ENCODE data around the gene STMND1.

The STMND1 gene

DNA sequence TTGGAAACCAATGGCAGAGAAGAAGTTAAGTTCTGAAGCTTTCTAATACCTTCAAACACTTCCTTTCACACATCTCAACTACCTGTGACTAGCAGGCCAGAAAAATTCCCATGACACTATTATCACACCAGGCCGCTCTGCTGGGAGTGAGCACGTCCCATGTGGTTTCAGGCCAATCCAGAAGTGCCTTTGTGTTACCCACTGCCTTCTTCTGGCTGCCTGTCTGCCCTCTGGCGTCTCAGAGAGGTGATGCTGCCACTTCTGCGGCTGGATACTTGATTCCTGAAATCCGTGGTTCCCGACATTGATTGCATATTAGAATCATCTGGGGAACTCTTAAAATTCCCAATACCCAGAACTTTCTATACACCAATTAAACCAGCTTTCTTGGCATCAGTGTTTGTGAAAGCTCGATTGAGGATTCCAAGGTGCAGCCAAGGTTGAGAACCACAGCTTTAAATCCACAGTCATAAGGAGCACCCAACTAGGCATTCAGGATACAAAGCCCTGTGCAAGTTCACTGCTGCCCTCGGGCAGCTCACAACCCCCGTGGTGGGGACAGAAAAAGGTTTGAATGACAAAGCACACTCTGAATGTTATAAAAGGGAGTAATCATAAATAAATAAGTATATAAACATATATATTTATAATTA lies 65.6 kb downstream of the STMND1 start:
- no peak for DNase-seq

DNA sequence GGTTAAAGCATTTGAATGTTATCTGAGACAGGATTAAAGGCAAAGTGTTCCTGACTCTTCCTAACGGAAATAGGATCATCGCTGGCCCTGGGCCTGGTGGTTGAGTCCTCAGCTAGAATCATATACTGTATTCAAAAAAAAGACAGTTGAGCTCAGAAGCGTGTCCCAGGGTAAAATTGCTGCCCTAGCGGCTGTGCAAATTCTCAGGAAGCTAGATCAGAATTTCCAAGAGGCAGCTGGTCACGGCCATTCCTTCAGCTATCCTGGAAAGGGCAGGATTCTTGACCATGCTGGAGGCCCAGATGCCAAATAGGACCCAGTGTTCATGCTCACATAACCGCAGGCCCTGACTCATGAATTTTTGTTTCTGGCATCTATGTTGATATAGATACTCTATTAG lies 67.4 kb downstream of the STMND1 start:
- DNase-seq, result no peak

DNA sequence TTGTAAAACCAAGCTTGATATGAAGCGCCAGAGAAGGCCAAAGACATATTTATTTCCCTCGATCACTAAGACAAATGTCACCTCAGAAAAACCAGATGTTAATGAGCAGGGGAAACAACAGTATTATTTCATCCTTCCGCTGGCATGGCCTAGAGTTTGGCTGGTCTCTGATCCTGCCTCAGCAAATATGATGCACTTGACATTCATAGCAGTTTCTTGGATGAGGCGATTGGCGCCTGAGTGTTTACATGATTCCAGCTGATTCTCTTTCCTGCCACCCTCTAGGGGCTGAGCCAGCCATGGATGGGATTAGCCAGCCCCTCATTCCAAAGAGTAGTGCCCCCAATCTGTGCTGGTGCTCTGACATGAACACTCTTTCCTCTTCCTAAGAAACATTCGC lies 67.9 kb downstream of the STMND1 start:
- no peak for DNase-seq

DNA sequence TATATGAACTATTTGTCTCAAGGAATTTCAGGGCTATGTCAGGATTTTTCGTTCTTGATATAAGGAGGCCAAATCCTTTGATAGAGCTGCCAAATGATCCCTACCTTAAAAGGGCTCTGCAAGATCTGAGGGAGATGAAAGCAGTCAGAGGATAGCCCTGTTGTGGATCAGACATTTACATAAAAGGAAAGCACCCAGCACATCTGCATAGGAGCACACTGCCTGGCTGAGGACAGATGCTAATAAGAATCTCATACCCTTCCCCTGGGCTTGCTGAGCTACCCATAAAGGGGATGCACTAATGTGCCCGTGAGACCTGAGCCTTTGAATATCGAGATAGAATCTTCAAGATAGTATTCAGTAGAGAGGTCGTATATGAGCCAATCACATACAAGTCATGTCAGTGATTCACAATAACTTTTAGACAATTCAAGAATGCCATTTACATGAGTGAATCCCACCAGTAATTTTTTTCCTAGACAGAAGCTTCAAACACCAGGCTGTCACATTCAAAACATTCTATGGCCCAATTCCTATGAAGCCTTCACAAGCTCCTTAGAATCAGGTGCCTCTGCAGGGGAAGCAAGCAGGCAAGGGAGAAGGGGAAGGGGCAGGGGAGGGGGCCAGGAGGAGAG lies 71.1 kb downstream of the STMND1 start:
- DNase-seq, result no peak

DNA sequence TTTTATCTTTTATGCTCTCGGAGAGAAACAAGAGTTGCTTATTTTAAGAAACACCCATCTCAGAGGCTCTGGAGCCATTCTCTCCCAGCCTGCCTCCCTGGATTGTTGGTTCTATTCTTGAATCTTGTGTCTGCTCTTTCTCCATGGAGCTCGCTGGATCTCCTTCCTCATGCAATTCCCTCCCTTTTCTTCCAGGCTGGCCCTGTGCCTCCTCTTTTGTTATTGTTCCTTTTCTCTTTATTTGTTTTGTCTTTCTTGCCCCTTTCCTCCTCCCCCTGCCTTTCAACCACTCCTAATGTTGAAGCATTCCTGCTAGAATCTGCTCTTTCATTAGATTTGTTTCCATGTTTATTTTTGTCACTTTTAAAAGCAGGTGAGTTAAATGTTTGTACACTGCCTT lies 76.5 kb downstream of the STMND1 start:
- DNase-seq, result no peak

DNA sequence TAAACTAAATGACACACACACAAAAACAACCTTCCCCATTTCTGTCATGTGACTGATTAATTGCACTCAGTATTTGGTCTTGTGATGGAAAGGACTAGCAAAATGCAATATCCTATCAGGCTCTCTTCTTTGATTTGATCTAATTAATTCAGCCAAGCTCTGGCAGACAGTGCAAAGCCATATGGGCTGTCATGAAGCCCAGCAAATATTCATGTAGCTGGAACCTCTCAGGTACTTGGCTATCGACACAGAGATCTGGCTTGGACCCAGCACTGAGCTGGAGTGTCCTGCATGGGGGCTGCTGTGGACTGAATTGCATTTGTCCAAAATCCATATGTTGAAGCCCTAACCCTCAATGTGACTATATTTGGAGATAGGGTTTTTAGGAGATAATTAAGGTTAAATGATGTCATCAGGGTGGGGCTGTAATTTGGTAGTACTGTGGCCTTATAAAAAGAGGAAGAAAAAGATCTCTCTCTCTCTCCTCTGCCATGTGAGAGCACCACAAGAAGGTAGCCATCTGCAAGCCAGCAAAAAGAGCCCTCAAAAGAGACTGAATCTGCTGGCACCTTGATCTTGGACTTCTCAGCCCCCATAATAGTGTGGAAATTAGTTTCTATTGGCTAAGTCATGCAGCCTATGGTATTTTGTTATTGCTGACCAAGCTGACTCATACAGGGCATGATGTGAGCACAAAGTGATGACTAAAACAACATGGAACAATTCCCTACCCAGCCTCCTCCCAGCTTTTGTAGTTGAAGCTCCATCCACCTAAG lies 77.1 kb downstream of the STMND1 start:
- DNase-seq, result peak; percentile 27

DNA sequence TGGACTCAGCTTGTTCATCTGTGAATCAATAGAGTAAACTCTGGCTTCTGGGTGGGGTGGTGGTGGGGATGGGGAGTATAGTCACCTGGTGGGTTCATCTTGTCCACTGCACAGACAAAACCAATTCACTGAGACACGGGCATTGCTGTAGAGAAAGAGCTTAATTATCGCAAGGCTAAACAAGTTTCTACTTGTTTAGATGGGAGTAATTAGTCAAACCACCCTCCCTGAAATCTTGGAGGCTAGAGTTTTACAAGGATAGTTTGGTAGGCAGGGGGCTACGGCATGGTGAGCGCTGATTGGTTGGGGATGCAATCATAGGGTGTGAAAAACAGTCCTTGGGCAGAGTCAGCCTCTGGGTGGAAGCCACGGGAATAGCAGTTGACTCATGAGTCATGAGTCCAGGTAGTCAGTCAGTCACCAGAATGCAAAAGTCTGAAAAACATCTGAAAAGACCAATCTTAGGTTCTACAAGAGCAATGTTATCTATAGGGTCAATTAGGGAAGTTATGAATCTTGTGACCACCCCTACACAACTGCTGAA lies 77.8 kb downstream of the STMND1 start:
- no peak for DNase-seq
